NCI-H2171 treated with DMSO at 0.1 percent for 48 hours (cell line): Measurements from ENCODE around the gene MAST3.

Experiments
- DNase-seq: peaks from one replicate; lab custom pipeline; 2025; lab: John Stamatoyannopoulos, UW

Gene MAST3

DNA sequence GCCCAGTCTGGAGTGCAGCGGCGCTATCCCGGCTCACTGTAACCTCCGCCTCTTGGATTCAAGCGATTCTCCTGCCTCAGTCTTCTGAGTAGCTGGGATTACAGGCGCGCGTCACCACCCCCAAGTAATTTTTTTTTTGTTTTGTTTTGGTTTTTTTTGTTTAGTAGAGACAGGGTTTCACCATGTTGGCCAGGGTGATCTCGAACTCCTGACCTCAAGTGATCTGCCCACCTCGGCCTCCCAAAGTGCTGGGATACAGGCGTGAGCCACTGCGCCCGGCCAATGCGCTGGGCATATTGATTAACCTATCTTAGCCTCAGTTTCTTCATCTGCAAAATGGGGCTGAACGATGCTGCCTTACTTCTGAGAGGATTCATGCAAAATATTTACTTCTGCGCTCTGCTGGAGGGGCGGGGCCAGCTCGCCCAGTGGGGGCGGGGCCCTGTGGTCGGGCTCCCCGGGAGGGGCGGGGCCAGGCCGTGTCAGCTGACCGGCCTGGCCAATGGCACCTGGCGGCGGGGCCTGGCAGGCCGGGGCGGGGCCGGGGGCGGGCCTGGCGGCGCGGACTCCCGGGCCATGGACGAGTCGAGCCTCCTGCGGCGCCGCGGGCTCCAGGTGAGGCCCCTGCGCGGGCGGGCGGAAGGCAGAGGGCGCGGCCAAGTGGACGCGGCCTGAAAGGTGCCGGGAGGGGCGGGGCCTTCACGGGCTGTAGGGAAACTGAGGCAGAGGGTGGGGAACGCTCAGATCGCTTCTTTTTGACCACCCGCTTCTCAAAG is at the start of gene MAST3:
Gene MAST3 (plus strand): TSS at position 562 of the 776 bp plus-strand sequence. CDS start 15 bp downstream, at position 577.
- peak; percentile 77 for DNase-seq

GRCh38 chr19:18049385-18049784 is 48.2 kb upstream of the MAST3 start:
- DNase-seq = no peak

DNA sequence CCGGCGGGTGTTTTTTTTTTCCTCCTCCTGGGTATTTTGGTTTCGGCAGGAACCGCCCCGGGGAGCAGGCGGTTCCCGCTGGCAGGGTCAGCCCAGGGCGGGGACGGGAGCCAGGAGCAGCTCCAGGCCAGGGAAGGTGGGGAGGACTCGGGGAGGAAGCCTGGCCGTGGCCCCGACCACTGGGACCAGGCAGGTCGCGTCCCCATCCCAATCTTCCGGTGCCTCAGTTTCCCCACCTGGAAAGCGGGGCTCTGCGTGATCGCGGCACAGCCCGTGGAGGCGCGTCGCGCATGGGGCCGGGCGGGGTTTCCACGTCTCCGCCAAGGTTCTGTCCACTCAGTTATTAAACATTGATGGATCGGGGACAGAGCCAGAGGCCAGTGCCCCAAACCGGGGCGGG is 45.7 kb upstream of the MAST3 start:
- no peak for DNase-seq

DNA sequence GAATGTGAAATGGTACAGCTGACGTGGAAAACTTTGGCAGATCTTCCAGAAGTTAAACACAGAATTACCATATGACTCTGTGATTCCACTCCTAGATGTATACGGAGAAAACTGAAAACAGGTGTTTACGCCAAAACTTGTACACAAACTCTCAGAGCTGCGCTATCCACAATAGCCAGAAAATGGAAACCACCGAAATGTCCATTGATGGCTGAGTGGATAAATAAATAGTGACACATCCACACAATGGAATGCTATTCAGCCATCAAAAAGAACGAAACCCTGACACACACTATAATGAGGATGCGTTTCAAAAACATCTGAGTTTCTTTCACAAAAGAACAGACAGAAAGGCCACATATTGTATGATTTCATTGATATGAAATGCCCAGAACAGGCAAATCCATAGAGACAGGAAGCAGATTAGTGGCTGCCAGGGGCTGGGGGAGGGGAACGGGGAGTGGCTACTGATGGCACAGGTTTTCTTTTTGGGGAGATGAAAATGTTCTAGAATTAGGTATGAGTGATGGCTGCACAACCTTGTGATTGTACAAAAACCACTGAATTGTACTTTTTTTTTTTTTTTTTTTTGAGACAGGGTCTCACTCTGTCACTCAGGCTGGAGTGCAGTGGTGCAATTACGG is 43.9 kb upstream of the MAST3 start:
- no peak for DNase-seq

GRCh38 chr19:18055967-18056366 is 41.6 kb upstream of the MAST3 start:
- DNase-seq = no peak

DNA sequence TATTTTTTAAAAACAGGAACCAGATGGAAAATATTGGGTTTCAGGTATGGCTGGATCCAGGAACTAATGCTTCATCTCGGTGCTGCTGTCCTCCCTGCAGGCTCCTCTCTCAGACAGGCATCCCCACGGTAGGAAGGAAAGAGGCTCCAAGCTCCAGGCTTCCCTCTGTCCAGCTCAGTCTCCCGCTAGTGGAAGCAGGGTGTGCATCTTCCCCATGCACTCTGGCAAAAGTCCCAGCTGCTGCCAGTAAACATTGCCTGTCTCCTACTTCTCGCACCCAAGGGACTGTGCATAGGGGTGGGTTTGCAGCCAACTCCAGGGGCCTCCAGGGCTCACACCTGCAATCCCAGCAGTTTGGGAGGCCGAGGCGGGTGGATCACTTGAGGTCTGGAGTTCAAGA is 40.0 kb upstream of the MAST3 start:
- DNase-seq = peak; percentile 52

DNA sequence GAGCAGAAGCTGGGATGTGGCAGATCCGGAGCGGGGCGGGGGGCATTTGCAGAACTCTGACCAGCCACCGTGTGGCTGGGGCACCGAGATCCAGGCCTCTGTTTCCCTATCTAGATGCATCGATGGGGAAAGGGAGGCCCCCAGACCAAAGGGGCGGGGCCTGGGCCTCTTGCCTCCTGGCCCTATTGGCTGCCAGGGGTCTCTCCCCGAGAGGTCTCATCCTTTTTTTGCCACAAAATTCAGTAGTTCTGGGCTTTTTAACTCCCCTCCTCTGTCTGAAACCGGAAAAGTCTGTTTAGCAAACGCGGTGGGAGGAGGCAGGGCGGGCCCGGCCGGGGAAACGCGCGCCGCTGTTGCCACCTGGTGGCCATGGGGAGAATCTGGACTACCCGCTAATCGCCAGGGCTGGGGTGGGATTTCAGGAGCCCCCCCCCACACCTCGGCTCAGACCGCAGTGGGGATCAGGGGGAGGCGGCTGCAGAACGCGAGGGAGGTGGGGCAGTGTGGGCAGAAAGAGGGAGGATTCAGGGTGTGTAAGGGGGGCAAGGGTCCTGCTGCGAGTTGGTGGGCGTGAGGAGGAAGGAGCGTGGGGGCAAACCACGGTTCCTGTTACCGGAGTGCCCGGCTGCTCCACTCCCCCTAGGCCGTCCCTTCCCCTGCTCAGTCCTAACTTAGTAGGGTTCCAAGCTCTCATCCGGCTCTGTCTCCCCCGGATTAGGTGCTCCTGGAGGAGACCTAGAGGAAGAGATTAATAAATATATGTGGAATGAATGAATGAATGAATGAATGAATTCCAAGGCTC is 39.2 kb upstream of the MAST3 start:
- DNase-seq = peak; percentile 84

- no peak for DNase-seq
Observed at GRCh38 chr19:18059297-18059696, 38.3 kb upstream of the MAST3 start.

DNA sequence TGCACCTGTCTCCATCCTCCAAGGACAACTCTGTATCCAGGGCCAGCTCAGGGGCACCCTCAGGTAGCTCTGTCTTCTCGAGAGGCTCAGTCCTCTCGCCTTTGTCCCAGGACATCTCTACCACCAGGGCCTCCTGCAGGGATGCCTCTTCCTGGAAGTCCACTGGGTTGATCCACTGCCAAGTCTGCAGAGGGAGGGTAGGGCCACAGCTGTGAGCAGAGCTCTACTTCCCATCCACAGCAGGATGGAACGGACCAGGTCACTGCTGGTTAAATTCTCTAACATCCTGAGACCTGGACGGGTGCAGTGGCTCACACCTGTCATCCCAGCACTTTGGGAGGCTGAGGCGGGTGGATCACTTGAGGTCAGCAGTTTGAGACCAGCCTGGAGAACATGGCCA is 37.7 kb upstream of the MAST3 start:
- no peak for DNase-seq

DNA sequence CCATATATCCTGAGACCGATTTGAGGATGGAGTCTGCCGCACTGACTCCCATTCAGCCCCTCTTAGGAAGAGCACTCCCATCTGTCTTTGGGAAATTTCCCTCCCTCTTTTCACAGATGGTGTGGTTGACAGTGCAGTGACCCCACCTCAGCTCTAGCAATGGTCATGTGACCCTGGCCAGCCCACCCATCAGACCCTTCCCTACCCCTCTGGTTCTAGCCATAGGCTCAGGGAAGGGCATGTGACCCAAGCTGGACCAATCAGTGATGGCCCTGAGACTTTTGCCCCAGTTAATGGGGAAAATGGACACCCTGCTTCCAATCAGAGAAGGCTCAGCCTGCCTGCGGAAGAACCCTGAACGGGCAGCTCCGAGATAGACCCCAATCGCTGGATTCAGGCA is 37.1 kb upstream of the MAST3 start:
- DNase-seq = peak; percentile 85

GRCh38 chr19:18062028-18062427 is 35.5 kb upstream of the MAST3 start:
- peak; percentile 61 for DNase-seq

- DNase-seq = no peak
Observed at GRCh38 chr19:18063463-18063862, 34.1 kb upstream of the MAST3 start.

DNA sequence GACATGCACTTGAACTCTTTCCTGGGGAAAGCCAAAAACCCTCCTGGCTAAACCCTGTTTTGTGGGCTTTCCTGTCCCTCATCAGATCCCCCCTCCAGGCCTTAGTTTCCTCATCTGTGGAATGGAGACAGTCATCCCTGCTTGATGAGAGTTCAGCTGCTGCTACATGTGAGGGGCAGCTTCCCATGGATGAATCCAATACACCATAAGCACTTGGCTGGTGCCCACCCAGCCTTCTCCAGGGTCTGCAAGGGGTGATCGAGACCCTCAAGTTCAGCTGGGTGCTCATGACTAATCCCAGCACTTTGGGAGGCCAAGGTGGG is 32.4 kb upstream of the MAST3 start:
- no peak for DNase-seq

DNA sequence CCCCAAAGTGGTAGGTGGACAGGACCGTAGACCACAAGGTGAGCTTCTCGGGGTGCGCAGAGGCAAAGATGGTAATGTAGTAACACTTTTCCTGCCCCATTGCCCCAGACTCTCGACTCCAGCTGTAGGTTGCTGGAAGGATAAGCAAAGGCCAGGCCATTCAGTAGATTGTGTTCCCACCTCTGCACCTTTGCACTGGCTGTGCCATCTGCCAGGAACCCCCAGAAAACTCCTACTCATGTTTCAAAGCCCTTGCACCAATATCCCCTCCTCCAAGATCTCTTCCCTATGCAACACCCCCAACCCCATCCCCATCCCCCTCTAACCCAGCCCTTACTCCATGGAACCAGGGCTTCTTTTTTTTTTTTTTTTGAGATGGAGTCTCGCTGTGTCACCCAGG is 29.2 kb upstream of the MAST3 start:
- no peak for DNase-seq

GRCh38 chr19:18069383-18069782 is 28.2 kb upstream of the MAST3 start:
- DNase-seq = peak; percentile 74

DNA sequence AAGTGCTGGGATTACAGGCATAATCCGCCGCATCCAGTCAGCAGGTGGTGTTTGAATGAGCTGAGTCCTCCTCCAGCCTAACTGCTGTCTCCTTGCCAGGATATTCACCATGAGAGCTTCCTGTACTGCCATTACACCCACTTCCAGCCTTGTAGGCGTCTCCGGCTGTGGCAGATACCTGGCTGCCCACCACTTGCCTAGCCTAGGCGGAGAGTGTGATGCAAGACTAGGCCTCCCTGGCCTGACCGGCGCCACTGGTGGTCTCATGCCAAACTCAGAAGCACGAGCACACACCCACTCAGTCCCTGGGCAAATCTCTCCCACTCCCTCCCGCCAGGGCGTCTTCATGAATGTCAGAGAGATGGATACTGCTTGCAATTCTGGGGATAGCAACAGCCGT is 27.4 kb upstream of the MAST3 start:
- DNase-seq = peak; percentile 53

GRCh38 chr19:18072335-18072734 is 25.2 kb upstream of the MAST3 start:
- peak; percentile 79 for DNase-seq

DNA sequence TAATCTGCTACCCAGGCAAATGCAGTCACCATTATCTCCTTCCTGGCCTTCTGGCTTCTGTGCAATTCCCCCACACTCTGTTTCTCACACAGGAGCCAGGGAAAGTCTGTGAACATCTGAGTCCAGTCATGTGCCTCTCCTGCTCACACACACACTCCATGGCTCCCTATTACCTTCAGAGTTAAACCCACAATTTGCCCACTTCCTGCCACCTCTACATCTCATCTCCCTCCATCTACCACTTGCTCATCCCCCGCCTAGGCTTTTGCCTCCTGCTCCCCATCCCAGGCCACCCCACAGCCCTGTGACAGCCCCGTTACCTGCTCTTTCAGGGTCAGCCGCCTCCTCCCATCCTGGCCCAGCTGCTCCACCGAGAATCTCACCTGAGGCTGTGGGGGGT is 24.4 kb upstream of the MAST3 start:
- DNase-seq = no peak

- DNase-seq = peak; percentile 72
Observed at GRCh38 chr19:18074192-18074591, 23.4 kb upstream of the MAST3 start.

- no peak for DNase-seq
Observed at GRCh38 chr19:18083929-18084684, 13.5 kb upstream of the MAST3 start.

- no peak for DNase-seq
Observed at GRCh38 chr19:18085702-18086457, 11.7 kb upstream of the MAST3 start.
